ENCODE results near the gene MEN1.

DNA sequence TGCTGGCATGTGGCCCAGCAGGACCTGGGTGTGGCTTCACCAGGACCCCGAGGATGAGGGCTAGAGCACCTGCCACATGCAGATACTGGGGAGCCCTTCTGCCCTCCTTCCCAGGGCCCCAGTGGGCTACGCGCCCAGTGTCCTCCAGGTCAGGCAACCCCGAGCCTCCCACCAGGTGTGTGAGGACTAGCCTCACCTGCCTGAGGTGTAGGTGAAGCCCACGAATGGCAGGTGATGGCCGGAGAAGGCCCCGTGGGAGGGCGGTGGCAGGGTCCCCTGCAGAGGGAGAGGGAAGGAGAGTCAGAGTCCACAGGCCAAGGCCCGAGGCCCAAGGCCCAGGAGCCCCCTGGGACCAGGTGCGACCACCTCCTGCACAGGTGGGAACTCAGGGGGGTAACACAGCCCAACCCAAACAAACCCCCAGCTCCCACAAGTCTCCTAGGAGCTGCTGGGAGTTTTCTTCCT, 27.6 kb upstream of the MEN1 start:
- TF ChIP-seq CTCF (IDR thresholded peaks at IDR 0.05): no peak
- no peak for TF ChIP-seq POLR2AphosphoS5 (IDR thresholded peaks at IDR 0.05; ENCODE audit: low read depth, low read length)
- TF ChIP-seq REST (IDR thresholded peaks at IDR 0.05; ENCODE audit: insufficient read depth in 1 of 2, low read depth in 2 of 2, low read length in 1 of 2): no peak

Data from Panc1 (cell line).